GM12801 (cell line): ENCODE data around the gene MFAP3L.

Source experiments
- CTCF ChIP-seq: IDR thresholded peaks from one replicate; pipeline ENCODE4 v1.5.1; 2011; ENCODE audit warnings: control low read depth; ENCODE audit not compliant: insufficient read length; ENCODE audit errors: extremely low read depth

Gene MFAP3L

GRCh38 chr4:169999923-170000322, 26.3 kb downstream of the MFAP3L start:
- TF ChIP-seq CTCF: no peak

- no peak for TF ChIP-seq CTCF
Observed at GRCh38 chr4:169998981-169999380, 27.2 kb downstream of the MFAP3L start.

GRCh38 chr4:169996379-169997240, 29.6 kb downstream of the MFAP3L start:
- no peak for TF ChIP-seq CTCF

- TF ChIP-seq CTCF: no peak
Observed at GRCh38 chr4:169993531-169993930, 32.7 kb downstream of the MFAP3L start.

GRCh38 chr4:169988252-169988651, 37.9 kb downstream of the MFAP3L start:
- no peak for TF ChIP-seq CTCF

- no peak for TF ChIP-seq CTCF
Observed at GRCh38 chr4:169987327-169988228, 38.6 kb downstream of the MFAP3L start.

GRCh38 chr4:169986369-169986768, 39.8 kb downstream of the MFAP3L start:
- TF ChIP-seq CTCF: no peak
